Chondrocyte (in vitro differentiated cells): Measurements from ENCODE around the gene GABARAPL1. TPM values are rescaled to one million over a fixed set of nuclear protein-coding genes. Genes with fewer than 3 reads are reported as not detected.

ENCODE experiments used
- DNase-seq: peaks from one replicate; pipeline ENCODE4 v3.0.0; 2021; ENCODE audit warnings: mixed read lengths, low spot score
- H3K27ac Mint-ChIP-seq: one replicate; pipeline ENCODE4 v1.8.0; 2021; ENCODE audit warnings: mild to moderate bottlenecking, moderate library complexity, mixed read lengths; ENCODE audit not compliant: unreplicated experiment
- H3K27me3 Mint-ChIP-seq: 2 replicates; pipeline ENCODE4 v1.8.0; 2021; ENCODE audit warnings: low read depth, mixed read lengths
- H3K36me3 Mint-ChIP-seq: 2 replicates; pipeline ENCODE4 v1.8.0; 2021; ENCODE audit warnings: low read depth, mixed read lengths
- H3K4me1 Mint-ChIP-seq: 2 replicates; pipeline ENCODE4 v1.8.0; 2021; ENCODE audit warnings: low read depth, mild to moderate bottlenecking, mixed read lengths
- H3K4me3 Mint-ChIP-seq: one replicate; pipeline ENCODE4 v1.8.0; 2021; ENCODE audit warnings: mild to moderate bottlenecking, moderate library complexity, mixed read lengths; ENCODE audit not compliant: unreplicated experiment
- H3K9me3 Mint-ChIP-seq: 2 replicates; pipeline ENCODE4 v1.8.0; 2021; ENCODE audit warnings: low read depth, mixed read lengths
- total RNA-seq: library from RNA; stranded (reverse); gene quantifications from 3 replicates; pipeline ENCODE4 v1.2.1, GENCODE V29; 2021
- TF ChIP-seq, protein P1 (sequence below): fragments of 200-600 bp; sonication (generic); IDR thresholded peaks from 2 replicates; pipeline ENCODE4 v1.5.0; 2021; ENCODE audit warnings: antibody characterized with exemption, mild to moderate bottlenecking, moderate library complexity

The GABARAPL1 gene
- total RNA-seq, 1 donor from 2014 or later: 47.7 TPM

DNA sequence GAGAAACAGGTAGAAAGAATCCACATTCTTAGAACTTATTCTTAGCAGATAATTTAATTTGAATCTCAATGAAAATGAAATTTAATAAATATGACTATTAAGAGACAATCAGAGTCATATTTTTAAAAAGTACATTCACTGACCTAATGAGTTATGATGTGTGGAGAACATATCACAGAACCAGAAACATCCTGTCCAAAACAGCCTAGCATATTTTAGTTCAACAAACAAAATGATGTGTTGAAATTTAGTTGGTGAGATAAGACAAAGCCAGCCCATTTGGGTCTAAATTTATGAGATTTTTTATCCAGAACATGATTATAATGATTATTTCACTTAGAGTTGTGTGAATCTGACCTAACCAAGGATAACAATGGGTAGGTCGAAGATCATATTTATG, 25.8 kb downstream of the GABARAPL1 start:
- DNase-seq: no peak
- H3K36me3 Mint-ChIP-seq: no peaks in the 10 kb centered on the region
- TF ChIP-seq, protein P1, sequence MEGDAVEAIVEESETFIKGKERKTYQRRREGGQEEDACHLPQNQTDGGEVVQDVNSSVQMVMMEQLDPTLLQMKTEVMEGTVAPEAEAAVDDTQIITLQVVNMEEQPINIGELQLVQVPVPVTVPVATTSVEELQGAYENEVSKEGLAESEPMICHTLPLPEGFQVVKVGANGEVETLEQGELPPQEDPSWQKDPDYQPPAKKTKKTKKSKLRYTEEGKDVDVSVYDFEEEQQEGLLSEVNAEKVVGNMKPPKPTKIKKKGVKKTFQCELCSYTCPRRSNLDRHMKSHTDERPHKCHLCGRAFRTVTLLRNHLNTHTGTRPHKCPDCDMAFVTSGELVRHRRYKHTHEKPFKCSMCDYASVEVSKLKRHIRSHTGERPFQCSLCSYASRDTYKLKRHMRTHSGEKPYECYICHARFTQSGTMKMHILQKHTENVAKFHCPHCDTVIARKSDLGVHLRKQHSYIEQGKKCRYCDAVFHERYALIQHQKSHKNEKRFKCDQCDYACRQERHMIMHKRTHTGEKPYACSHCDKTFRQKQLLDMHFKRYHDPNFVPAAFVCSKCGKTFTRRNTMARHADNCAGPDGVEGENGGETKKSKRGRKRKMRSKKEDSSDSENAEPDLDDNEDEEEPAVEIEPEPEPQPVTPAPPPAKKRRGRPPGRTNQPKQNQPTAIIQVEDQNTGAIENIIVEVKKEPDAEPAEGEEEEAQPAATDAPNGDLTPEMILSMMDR: no peak
- no peaks in the 10 kb centered on the region for H3K27me3 Mint-ChIP-seq
- no peak overlapping the region for H3K4me3 Mint-ChIP-seq
- H3K4me1 Mint-ChIP-seq: no peaks in the 10 kb centered on the region
- H3K27ac Mint-ChIP-seq: no peak overlapping the region
- peaks cover 9% of the 10 kb centered on the region for H3K9me3 Mint-ChIP-seq

DNA sequence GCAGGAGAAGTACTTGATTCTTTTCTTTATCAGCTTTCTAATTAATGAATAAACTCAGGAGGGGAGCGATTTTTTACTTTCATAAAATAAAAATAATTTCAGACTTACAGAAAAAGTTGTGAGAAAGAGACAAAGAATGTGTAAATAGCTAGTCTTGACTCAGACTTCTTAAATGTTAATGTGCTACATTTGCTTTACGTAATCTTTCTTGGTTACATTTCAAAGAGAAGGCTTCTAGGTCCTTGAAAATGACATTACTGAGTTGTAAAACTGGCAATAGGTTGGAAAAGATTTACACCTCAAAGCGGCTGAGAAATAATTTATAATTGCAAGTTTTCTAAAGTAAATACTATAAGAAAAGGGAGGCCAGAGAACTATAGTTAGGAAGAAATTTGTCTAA, 28.6 kb downstream of the GABARAPL1 start:
- no peaks in the 10 kb centered on the region for H3K36me3 Mint-ChIP-seq
- DNase-seq: no peak
- no peaks in the 10 kb centered on the region for H3K9me3 Mint-ChIP-seq
- TF ChIP-seq, protein P1: no peak
- H3K4me3 Mint-ChIP-seq: no peak overlapping the region
- H3K27me3 Mint-ChIP-seq: no peaks in the 10 kb centered on the region
- H3K27ac Mint-ChIP-seq: no peak overlapping the region
- H3K4me1 Mint-ChIP-seq: no peaks in the 10 kb centered on the region

DNA sequence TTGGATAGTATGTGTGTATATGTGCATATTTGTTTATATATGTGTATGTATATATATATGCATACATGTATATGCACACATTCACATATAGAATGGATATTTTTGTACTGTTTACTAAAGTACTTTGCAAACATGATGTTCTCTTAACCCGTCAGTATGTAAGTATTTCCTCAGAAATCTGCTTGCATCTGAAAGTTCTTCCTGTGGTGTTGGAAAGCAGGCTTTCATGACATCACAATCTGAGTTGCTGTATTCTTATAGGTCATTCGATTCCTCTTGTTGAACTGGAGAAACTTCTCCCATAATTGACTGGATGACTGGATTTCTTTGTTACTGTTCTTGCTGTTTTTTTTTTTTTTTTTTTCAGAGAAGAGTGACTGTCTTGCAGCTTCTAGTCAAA, 29.1 kb downstream of the GABARAPL1 start:
- Mint-ChIP-seq H3K27ac (no peak overlapping the region), H3K27me3 (no peaks in the 10 kb centered on the region), H3K36me3 (no peaks in the 10 kb centered on the region), H3K4me1 (no peaks in the 10 kb centered on the region), H3K9me3 (no peaks in the 10 kb centered on the region), H3K4me3 (no peak overlapping the region)
- TF ChIP-seq, protein P1: no peak
- DNase-seq: no peak

DNA sequence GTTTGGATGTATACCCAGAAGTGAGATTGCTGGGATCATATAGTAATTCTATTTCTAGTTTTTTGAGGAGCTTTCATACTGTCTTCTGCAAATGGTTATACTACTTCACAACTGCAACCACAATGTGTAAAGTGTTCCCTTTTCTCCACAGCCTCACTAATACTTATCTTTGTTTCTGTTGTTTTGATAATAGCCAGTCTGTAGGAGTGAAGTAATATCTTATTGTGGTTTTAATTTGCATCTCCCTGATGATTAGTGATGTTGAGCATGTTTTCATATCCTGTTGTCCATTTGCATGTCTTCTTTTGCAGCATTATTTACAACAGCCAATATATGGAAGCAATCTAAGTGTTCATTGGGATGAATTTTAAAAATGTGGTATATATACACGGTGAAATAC, 29.9 kb downstream of the GABARAPL1 start:
- Mint-ChIP-seq H3K9me3 (no peaks in the 10 kb centered on the region), H3K4me1 (peaks cover 7% of the 10 kb centered on the region)
- TF ChIP-seq, protein P1: no peak

DNA sequence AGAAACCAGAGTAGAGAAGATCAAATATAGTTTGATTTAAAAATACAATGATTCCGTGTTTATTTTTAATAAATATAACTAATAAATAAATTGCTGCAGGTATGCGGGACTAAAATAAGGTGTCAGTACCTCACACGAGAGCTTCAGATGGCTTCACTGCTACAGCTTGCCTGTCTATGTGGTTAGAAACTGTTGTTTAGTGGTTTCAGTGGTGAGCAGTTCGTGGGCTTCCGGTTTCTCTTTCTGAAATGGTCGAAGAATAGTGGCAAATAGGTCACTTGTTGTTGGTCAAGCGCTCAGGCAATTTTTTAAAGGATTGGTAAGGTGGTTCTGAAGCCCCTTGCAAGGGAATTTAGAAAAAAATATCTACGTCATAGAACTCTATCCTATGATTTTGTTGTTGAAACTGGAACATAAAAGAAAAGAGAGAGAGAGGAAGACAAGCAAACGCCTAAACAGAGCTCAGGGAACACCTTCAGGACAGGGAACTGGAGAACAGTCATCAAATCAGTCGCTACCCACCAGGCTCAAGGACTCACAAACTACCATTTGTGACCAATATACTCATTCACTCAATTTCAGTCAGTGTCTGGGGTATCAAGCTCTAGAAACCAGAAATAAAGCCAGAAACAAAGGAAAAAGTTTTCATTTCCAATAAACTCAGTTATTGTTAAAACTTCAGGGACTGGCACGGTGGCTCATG, 31.3 kb downstream of the GABARAPL1 start:
- no peaks in the 10 kb centered on the region for H3K27me3 Mint-ChIP-seq
- H3K27ac Mint-ChIP-seq: no peak overlapping the region
- no peak for DNase-seq
- no peaks in the 10 kb centered on the region for H3K36me3 Mint-ChIP-seq
- H3K4me1 Mint-ChIP-seq: peaks cover 13% of the 10 kb centered on the region
- no peaks in the 10 kb centered on the region for H3K9me3 Mint-ChIP-seq
- TF ChIP-seq, protein P1: no peak
- H3K4me3 Mint-ChIP-seq: no peak overlapping the region

More for the DNA sequence above, 29.9 kb downstream of the GABARAPL1 start:
- Mint-ChIP-seq H3K27ac (no peak overlapping the region), H3K4me3 (no peak overlapping the region), H3K36me3 (no peaks in the 10 kb centered on the region), H3K27me3 (no peaks in the 10 kb centered on the region)
- no peak for DNase-seq
